Sigmoid colon (tissue), 4 donors: Measurements from ENCODE around the gene CDC14A.

ENCODE experiments used
- EP300 ChIP-seq, 4 donors: sonication (generic); formaldehyde crosslinking; IDR thresholded peaks; one replicate each; pipeline ENCODE4 v1.6.1; 2017; ENCODE audit warnings: antibody characterized with exemption in 4 of 4
- POLR2A ChIP-seq, 2 donors: fragments of 450-650 bp; IDR thresholded peaks; one replicate each; pipeline ENCODE4 v1.6.1; 2016; ENCODE audit warnings: antibody characterized with exemption in 2 of 2, mild to moderate bottlenecking in 2 of 2, moderate library complexity in 2 of 2
- POLR2AphosphoS5 ChIP-seq, 4 donors: sonication (generic); formaldehyde crosslinking; IDR thresholded peaks; one replicate each; pipeline ENCODE4 v1.6.1; 2017; ENCODE audit warnings: antibody characterized with exemption in 4 of 4
- TF ChIP-seq, protein P1 (sequence below), 4 experiments: fragments of 450-650 bp in 3 of 4; fragments of 200-600 bp in 1 of 4; IDR thresholded peaks; one replicate each; pipeline ENCODE4 v1.5.1; 2016 to 2019; ENCODE audit warnings: antibody characterized with exemption in 4 of 4, mild to moderate bottlenecking in 3 of 4, moderate library complexity in 2 of 4

DNA sequence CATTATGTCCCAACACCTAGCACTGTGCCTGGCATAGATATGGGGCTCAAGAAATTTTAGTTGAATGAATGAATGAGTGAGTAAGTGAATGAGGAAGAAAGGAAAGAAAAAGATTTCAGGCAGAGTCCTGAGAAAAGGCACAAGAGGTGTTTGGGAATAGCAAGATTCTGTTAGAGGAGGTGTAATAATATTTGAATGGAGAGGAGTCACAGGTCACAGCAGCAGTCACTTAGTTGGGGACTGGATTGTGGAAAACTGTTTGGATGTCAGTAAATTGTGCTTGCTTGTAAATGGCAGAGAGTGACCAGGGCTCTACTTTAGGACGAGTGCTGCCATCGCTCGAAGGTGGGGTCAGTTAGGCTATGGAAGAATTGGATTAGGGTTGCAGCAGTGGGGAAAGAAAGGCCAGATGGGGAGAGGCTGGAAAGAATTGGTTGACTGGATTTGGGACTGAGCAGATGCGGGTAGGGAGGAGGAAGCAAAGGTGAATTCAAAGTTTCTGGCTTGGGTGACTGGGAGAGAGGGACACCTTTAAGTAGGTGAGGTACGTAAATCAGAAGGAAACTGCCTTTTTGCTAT, 9.3 kb downstream of the CDC14A start:
- TF ChIP-seq POLR2A (IDR thresholded peaks at IDR 0.05) (no peak), EP300 (IDR thresholded peaks at IDR 0.05) (no peak), POLR2AphosphoS5 (IDR thresholded peaks at IDR 0.05) (no peak)
- TF ChIP-seq, protein P1, sequence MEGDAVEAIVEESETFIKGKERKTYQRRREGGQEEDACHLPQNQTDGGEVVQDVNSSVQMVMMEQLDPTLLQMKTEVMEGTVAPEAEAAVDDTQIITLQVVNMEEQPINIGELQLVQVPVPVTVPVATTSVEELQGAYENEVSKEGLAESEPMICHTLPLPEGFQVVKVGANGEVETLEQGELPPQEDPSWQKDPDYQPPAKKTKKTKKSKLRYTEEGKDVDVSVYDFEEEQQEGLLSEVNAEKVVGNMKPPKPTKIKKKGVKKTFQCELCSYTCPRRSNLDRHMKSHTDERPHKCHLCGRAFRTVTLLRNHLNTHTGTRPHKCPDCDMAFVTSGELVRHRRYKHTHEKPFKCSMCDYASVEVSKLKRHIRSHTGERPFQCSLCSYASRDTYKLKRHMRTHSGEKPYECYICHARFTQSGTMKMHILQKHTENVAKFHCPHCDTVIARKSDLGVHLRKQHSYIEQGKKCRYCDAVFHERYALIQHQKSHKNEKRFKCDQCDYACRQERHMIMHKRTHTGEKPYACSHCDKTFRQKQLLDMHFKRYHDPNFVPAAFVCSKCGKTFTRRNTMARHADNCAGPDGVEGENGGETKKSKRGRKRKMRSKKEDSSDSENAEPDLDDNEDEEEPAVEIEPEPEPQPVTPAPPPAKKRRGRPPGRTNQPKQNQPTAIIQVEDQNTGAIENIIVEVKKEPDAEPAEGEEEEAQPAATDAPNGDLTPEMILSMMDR (IDR thresholded peaks at IDR 0.05), result no peak
